Activated T-cell treated with anti-CD3 and anti-CD28 coated beads for 24 hours (primary cell): ENCODE results near the gene SNN.

Experiments used
- DNase-seq: peaks from one replicate; pipeline ENCODE4 v3.0.0-alpha.2; 2020; ENCODE audit warnings: low read depth

The SNN gene

DNA sequence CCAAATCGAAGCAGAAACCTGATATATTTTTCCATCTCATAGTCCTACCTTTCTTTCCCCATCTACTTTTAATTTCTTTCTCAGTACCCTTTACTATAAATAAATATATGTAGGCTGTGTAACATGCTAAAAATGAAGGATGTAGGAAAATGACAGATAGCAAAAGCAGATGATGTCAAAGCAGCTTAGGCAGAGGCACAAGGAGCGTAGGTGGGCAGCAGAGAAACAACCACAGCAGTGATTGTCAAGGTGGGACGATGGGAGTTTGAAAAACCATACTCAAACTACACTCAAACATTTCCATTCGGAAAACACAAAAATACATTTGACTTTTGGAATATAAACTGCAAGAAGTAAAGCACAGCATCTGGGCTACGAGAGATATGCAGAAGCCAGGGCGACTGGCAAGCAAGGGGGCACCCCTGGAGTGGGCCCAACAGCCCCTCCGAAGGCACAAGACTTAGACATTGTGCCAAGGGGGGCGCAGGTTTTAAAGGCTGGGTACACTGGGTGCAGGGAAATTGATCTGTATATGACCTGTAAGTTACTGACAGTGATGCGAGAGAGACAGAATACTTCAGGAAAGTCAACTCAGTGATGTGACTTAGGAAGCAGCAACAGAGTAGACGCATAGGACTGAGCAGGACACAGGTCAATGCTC lies 31.1 kb downstream of the SNN start:
- DNase-seq: no peak

DNA sequence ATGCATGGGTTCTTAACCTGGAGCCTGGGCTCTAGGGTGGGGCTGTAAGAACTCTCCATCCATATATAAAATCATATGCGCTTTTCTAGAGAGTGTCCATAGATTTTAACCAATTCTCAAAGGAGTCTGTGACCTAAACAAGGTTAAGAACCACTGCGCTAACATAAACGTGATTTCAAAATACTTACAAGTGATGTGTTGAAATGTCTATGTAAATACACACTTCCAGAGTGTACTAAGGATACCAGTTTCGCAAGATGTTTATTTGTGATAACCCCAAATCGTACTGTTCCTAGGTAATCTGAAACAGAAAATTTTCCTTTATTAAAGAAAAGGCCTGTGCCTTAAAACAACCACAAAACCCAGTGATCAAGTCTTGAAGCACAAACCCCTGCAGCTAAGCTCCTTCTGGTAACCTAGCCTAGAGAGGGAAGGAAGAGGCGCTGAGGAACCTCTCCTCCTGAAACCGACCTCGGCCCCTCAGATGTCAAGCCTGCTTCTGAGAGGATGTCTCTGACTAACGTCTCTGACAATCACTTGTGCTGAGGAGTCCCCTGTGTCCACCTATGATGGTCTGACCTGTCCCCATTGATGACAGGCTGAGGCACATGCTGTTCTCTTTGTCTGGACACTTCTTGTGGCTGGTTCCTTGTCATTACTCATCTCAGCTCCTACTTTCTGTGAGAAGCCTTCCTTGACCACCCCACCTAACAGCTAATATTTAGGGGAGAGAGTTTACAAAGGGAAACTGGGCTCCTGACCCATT lies 32.2 kb downstream of the SNN start:
- DNase-seq: no peak

DNA sequence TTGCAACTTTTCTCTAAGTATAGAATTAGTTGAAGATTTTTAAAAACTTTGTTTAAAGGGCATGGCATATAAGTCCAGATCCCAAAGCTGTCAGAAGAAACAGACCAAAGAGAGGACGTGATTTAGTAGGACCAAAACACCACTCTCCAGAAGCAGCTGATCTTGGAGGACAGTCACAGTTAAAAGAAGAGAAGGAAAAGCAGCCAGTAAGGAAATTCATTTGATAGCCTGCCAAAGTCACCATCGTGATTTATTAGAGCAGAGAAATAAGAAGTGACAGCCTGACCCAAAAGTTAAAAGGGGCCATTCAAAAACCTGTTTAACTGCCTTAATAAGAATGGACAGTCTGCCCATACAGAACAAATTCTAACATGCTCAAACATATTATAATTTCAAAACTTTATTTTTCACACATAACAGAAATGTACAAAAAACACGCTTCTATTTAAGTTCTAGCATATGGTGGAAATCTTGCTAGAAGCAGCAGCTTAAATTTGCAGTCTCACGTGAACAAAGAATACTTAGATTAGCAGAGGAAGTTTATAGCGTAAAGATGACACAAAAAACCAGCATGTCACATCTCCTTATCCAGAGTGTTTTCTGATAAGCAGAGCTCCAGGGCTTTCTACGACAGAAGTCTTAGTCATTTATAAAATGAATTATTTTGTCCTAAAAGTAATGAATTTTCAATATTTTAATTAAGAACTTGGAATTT lies 37.2 kb downstream of the SNN start:
- DNase-seq: no peak

DNA sequence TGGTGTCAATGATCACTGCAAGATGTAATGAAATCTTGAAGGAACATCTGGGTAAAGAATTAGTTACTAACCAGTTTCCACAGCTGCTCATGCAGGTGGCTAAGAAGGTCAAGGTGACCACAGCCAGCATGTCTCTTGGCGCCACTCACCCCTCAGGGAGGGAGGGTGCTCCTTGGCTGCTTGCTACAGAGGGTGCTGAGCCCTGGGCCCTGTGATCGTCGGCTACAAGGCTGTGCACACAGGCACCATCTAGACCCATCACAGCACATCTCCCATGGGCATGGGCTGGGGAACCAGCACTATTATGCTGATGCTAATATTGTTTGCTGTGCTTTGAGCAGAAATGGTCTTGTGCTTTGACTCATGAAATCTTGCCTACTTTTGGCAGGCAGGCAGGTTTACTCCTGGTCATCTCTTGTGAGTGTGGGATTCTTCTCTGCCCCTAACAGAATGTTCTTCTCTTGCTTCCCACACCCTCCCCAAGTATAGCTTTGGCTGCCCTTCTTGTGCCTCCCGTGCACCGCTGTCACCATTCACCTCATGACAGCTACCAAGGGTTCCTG lies 38.0 kb downstream of the SNN start:
- no peak for DNase-seq

DNA sequence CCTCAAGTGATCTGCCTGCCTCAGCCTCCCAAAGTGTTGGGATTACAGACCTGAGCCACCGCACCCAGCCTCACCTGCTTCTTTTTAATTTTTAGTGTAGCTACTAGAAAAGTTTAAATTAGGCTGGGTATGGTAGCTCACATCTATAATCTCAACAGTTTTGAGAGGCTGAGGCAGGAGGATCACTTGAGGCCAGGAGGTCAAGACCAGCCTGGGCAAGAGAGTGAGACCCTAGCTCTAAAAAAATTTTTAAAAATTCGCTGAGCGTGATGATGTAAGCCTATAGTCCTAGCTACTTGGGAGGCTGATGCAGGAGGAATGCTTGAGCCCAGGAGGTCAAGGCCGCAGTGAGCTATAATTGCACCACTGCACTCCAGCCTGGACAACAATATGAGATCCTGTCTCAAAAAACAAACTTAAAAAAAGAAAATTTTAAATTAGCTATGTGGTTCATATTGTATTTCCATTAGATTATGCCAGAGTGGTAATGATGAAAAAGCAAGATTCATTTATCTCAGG lies 39.5 kb downstream of the SNN start:
- no peak for DNase-seq

DNA sequence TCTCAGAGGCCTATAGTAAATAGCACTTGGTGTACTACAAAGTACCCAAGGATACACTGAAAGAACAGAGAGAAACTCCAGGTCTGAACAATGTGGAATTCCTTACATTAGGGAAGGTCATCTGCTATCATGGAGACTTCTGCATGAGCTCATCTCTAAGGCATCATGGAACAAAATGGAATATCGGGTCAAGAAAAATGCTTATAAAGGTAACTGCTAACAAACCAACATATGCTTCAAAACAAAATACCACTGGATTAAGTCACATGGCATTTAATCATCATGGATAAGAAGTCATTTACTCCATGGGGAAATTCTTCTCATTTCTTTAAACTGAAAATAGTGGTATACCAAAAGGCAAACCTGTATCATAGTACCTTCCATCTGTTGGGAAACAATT lies 40.2 kb downstream of the SNN start:
- no peak for DNase-seq

DNA sequence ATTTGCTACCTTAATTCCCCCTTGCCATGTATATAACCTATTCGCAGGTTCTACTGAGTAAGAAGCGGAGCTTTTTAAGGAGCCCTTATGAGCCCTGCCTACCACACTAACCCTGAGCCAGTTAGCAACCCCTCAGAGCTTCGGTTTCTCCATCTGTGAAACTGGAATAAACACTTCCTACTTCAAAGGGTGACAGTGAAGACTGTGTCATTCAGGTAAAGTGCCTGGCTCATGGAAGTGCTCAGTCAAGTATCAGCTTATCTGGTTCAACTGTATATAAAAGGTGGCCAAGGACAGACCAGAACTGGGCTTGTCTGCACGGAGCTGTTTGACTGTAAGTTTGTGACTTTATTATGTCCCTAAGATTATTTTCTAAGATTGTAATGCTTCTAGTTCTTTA lies 43.4 kb downstream of the SNN start:
- DNase-seq: no peak

DNA sequence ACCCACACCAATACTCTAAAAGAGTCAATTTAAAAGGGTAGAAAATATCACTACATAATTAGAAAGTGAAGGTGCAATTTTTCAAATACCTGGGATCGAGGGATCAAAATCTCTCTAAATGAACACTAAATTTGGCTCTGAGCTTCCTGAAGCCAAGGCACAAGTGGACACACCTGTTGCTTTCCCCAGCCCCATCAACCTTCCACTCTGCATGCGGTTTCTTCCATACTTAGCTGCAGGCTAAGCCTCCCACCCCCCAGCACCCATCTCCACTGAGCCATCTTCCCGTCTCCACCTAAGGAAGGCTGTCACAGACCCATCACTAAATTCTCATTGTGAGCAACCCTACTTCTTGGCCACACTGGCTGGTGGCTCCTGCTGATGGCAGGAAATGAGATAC lies 43.9 kb downstream of the SNN start:
- DNase-seq: no peak

DNA sequence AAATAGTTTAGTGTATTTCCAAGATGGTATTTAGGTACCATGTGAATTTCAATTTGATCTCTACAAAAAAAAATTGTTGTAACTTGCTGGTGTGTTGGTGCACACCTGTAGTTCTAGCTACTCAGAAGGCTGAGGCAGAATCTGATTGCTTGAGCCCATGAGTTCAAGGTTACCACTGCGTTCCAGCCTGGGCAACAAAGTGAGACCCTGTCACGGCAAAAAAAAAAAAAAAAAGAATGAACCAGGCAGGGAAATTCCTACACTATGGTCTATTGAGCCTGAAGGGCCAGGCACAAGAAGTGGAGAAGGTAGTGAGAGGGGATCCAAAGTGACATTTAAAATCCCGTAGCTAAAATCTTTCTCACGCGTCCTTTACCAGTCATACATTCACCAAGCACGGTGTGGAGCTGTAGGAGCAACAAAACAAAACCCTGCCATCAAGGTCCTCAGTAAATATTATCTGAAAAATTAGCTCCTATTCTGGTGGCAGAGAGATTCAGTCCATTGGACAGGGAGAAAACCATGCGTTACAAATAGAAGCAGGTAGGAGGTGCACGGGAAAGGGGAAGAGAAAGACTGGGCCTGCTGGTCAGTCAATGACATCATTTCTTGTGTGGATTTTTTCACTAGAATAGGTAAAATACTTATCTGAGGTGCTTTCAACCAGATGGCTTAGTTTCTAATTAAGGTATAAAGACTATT lies 47.1 kb downstream of the SNN start:
- no peak for DNase-seq

DNA sequence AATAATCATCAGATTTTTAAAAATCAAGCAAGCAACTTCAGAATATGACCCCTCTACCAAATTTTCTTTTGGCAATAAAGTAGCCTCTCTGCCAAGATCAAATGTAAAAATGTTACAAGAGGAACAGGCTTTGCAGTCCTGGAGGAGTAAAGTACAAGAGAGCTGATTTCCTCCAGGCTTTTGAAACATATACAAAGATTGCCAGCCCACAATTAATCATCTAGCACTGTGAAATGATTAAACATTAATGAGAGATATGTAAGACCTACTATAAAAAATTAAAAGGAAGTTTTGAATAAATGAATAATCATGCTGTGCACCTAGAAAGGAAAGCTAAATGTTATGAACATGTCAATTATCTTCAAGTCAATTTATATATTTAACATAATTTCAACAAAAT lies 48.1 kb downstream of the SNN start:
- DNase-seq: no peak

DNA sequence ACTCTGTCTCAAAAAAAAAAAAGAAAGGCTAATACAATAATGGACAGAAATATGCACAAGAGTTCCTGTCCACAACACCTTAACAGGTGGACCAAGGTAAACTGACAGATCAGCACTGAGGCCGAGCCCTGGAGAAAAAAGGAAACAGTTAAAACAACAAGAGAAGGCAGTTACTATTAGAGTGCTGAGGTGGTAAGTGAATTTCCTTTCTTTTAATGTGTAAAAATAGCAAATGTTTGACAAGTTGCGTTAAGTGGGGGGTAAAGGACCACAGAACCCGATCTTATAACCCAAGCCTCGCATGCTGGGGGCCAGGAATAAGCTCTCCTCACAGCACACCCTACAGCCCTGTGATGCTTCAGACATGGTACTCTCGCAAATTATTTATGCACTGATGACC lies 49.6 kb downstream of the SNN start:
- no peak for DNase-seq

DNA sequence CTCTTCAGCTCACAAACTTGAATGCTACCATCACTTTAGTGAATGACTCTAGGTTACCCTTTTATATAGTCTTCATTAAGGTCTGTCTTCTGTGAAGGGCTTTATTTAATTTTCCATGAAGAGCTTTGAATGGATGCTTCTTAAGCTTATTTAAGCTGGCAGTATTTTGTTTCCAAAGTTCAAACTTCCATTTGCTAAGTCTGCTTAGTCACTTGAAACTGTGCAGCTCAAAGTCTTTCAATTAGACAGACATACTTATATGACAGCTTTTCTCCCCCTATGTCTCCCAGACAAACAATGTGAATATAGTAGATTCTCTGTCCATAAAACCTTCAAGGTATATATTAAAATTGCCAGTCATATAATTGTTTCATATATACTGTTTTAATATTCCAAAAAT lies 50.9 kb downstream of the SNN start:
- DNase-seq: no peak

DNA sequence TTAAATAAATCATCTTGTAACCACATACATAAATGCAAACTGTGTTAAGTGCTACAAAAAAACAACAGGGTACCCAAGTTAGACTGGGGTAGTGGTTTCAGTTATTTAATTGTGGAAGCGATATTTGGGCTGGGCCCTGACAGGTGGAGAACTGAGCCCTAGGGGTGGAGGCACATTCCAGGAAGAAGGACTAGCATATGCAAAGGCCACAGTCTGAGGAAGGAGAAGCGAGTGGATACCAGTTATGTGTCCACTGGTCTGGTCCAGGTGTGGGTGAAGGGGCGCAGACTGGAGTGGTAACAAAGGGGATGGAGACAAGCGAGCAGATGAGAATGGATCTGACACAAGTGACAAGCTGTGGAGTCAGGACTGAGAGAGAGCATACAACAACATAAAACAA lies 51.5 kb downstream of the SNN start:
- DNase-seq: no peak

DNA sequence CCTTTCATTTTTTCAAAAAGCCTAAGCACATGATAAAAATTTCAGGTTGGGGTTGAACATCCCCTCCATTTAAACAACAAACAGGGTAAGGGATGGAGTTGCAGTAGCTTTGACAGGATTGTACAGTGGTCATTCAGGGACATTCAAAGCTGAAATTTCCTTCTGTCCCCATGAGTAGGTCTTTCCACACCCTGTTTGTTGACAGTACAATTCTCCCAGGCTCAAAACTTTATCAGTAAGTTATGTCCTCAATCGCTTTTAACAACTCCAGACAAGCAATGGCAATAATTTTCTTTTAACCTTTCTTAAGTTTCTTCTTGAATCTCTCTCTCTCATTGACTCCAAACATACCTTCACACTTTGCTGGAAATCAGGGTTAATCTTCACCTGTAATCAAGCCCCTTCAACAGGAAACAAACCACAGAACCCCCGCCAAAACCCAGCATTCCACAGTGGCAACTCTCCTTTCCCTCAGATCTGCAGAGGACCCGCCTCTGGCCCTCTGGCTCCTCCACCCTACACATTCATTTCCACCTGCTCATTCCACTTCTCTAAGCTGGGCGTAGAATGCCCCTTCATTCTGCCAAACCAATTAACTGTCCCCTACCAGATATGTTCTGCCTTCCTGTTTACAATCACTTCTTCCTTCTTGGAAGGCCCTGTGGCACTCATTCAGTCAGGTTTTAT lies 53.7 kb downstream of the SNN start:
- no peak for DNase-seq

DNA sequence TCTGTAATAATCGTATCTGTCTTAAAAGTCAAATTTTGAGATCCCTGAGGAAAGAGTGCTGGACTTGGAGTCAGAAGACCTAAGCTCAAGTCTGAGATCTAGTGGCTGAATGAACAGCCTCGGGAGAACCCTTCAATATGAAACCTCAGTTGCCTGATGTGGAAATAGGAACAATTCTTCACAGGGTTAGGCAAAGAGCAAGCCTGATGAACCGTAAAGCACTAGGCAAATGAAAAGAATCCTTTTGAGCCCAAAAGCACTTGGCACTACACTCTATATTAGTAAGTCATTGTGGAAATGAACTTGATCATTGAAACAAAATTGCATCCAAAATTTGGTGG lies 54.2 kb downstream of the SNN start:
- no peak for DNase-seq

DNA sequence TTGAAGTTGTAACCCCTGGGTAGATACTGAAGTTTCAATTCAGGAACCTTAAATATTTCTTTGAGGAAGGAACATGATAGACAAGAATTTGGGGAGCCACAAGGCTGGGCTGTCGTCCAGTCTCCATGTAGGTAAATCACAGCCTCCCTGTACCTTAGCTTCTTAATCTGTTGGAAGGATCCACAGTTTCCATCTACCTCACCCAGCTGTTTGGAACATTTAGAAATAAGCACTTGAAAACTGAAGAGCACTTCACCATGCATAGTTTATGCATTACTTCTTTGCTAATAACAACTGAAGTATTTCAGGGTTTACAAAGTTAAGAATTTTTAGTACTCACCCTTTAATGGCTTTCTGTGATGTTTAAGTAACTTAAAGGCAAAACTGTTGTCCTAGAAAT lies 57.2 kb downstream of the SNN start:
- DNase-seq: no peak

DNA sequence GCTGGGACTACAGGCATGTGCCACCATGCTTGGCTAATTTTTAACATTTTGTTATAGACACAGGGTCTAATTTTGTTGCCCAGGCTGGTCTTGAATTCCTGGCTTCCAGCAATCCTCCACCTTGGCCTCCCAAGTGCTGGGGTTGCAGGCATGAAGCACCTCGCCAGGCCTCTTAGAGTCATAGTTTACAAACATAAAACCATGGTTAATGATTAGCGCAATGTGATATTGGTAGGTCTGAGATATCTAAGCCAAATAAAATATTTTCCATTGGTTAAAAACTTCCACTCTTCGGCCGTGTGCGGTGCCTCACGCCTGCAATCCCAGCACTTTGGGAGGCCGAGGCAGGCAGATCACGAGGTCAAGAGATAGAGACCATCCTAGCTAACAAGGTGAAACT lies 57.8 kb downstream of the SNN start:
- no peak for DNase-seq

DNA sequence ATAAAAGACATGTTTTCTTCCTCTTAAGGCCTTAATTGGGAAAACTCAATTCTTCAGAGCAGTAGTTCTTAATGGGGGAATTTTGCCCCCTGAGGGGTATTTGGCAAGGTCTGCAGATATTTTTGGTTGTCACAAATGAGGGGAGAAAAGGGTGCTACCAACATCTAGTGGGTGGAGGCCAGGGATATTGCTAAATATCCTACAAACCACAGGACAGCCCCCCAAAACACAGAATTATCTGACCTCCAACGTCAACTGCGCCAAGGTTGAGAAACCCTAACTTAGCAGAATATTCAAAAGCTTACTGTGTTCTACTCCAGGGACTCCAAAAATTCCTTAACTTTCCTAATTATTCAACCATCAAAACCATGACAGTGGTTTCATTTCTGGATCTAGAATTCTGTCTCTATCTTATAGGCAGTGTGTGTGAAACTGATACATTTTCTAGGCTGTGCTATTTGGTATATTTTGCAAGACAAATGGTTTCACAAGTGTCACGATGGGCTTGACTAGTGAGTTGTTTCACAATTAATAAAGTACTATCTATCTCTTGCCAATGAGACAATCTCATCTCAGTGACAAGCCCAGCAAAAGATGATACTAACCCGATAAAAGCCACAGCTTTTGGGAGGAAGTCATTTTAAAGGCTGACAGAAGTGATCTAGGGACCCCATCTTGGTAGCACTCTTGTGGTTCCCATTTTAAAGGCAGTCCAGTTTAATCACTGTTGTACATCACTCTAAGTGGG lies 59.7 kb downstream of the SNN start:
- no peak for DNase-seq
